ENCODE data around the gene LCP2. TPM values are rescaled to one million over a fixed set of nuclear protein-coding genes. Genes with fewer than 3 reads are reported as not detected.

The LCP2 gene
- total RNA-seq, 1 experiment from 2014 or later: not detected

DNA sequence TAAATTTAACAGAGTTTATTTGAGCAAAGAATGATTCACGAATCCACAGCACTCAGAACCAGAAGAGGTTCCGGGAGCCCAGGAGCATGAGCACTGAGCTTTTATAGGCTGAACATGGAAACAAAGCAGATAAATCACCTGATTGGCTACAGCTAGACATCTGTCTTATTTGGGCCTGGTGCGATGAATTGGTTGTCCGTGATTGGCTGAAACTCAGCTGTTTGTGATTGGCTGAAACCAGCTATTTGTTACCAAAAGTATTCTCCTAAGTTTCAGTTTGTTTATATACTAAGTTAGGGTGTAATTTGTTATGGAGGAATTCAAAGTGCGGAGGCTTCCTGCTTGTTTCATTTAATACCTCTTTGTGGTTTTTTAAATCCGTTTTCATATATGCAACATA lies 15.8 kb upstream of the LCP2 start:
- intact Hi-C loops (cut with micrococcal nuclease; ENCODE audit: unreplicated experiment): no loop called here
- BruUV-seq (replicated peaks): no TSS peak
- peaks cover 11% of the 10 kb centered on the region for H3K27me3 Mint-ChIP-seq (ENCODE audit: insufficient read depth, unreplicated experiment)
- Histone ChIP-seq H3K36me3 (ENCODE audit: control insufficient read depth, insufficient read depth, low read length) (no peaks in the 10 kb centered on the region), H3K4me3 (ENCODE audit: low read depth, low read length) (no peak overlapping the region), H3K27me3 (replicated peaks; ENCODE audit: control insufficient read depth, insufficient read depth, low read length) (no peaks in the 10 kb centered on the region), H3K4me1 (no peaks in the 10 kb centered on the region), H3K9me3 (no peaks in the 10 kb centered on the region)
- no peaks in the 10 kb centered on the region for H3K9me3 Mint-ChIP-seq (ENCODE audit: unreplicated experiment)
- TF ChIP-seq, protein P1, sequence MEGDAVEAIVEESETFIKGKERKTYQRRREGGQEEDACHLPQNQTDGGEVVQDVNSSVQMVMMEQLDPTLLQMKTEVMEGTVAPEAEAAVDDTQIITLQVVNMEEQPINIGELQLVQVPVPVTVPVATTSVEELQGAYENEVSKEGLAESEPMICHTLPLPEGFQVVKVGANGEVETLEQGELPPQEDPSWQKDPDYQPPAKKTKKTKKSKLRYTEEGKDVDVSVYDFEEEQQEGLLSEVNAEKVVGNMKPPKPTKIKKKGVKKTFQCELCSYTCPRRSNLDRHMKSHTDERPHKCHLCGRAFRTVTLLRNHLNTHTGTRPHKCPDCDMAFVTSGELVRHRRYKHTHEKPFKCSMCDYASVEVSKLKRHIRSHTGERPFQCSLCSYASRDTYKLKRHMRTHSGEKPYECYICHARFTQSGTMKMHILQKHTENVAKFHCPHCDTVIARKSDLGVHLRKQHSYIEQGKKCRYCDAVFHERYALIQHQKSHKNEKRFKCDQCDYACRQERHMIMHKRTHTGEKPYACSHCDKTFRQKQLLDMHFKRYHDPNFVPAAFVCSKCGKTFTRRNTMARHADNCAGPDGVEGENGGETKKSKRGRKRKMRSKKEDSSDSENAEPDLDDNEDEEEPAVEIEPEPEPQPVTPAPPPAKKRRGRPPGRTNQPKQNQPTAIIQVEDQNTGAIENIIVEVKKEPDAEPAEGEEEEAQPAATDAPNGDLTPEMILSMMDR (IDR thresholded peaks at IDR 0.05; ENCODE audit: insufficient read depth in 1 of 2, low read depth in 1 of 2, low read length in 1 of 2, severe bottlenecking in 1 of 2, unreplicated experiment in 1 of 2): no peak
- ChIA-PET POLR2A (no interaction called here), CTCF (no interaction called here)
- H3K4me3 Mint-ChIP-seq (ENCODE audit: unreplicated experiment): no peak overlapping the region
- no peaks in the 10 kb centered on the region for H3K4me1 Mint-ChIP-seq (ENCODE audit: low read depth, unreplicated experiment)
- no peak overlapping the region for H3K27ac Mint-ChIP-seq (ENCODE audit: unreplicated experiment)
- no peak for DNase-seq
- H3K36me3 Mint-ChIP-seq (ENCODE audit: insufficient read depth, unreplicated experiment): no peaks in the 10 kb centered on the region

DNA sequence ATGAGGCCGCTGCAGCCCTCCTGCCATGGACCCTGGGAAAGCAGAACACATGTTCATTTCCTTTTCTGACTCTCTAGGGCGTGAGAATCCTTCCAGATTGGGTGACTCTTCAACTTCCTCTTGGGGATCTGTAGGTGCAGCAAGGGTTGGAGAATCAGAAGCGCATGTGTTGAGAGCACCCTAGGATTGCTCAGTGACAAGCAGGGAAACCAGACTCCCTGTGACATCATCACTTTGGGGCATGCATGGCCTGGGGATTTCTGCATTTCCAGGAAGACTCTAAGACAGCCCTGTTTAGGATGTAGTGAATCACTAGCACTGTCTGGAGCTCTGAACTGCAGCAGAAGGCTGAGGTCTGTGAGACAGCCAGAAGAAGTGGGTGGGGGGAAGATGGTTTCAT lies 15.1 kb upstream of the LCP2 start:
- H3K9me3 ChIP-seq: no peaks in the 10 kb centered on the region
- H3K4me3 Mint-ChIP-seq (ENCODE audit: unreplicated experiment): no peak overlapping the region
- H3K27ac Mint-ChIP-seq (ENCODE audit: unreplicated experiment): no peak overlapping the region
- H3K4me1 ChIP-seq: no peaks in the 10 kb centered on the region
- no peaks in the 10 kb centered on the region for H3K9me3 Mint-ChIP-seq (ENCODE audit: unreplicated experiment)
- no peak for DNase-seq
- H3K4me3 ChIP-seq (ENCODE audit: low read depth, low read length): no peak overlapping the region
- CTCF ChIA-PET: no interaction called here
- H3K27me3 ChIP-seq (replicated peaks; ENCODE audit: control insufficient read depth, insufficient read depth, low read length): no peaks in the 10 kb centered on the region
- intact Hi-C loops (cut with micrococcal nuclease; ENCODE audit: unreplicated experiment): no loop called here
- no peaks in the 10 kb centered on the region for H3K36me3 Mint-ChIP-seq (ENCODE audit: insufficient read depth, unreplicated experiment)
- no peaks in the 10 kb centered on the region for H3K4me1 Mint-ChIP-seq (ENCODE audit: low read depth, unreplicated experiment)
- BruUV-seq (replicated peaks): no TSS peak
- H3K36me3 ChIP-seq (ENCODE audit: control insufficient read depth, insufficient read depth, low read length): no peaks in the 10 kb centered on the region
- POLR2A ChIA-PET: no interaction called here
- TF ChIP-seq, protein P1 (IDR thresholded peaks at IDR 0.05; ENCODE audit: insufficient read depth in 1 of 2, low read depth in 1 of 2, low read length in 1 of 2, severe bottlenecking in 1 of 2, unreplicated experiment in 1 of 2): no peak
- peaks cover 6% of the 10 kb centered on the region for H3K27me3 Mint-ChIP-seq (ENCODE audit: insufficient read depth, unreplicated experiment)

DNA sequence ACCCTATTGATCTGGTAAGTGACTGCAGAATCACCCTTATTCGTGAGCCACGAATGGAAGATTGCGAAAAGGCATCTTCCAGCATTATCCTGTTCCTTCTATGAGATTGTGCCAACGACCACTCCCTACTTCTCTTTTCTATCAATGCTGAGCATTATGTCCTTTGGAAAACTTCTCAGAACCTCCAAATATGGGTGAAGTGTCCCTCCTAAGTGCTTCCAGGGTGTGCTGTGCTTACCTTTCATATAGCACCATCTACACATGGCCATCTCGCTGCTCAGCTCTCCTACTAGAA lies 14.7 kb upstream of the LCP2 start:
- no peaks in the 10 kb centered on the region for H3K27me3 ChIP-seq (replicated peaks; ENCODE audit: control insufficient read depth, insufficient read depth, low read length)
- no peaks in the 10 kb centered on the region for H3K36me3 ChIP-seq (ENCODE audit: control insufficient read depth, insufficient read depth, low read length)
- H3K9me3 ChIP-seq: no peaks in the 10 kb centered on the region
- ChIA-PET CTCF (no interaction called here), POLR2A (no interaction called here)
- TF ChIP-seq, protein P1 (IDR thresholded peaks at IDR 0.05; ENCODE audit: insufficient read depth in 1 of 2, low read depth in 1 of 2, low read length in 1 of 2, severe bottlenecking in 1 of 2, unreplicated experiment in 1 of 2): no peak
- no peak overlapping the region for H3K27ac Mint-ChIP-seq (ENCODE audit: unreplicated experiment)
- H3K4me1 Mint-ChIP-seq (ENCODE audit: low read depth, unreplicated experiment): no peaks in the 10 kb centered on the region
- no peak overlapping the region for H3K4me3 ChIP-seq (ENCODE audit: low read depth, low read length)
- DNase-seq: no peak
- no peaks in the 10 kb centered on the region for H3K9me3 Mint-ChIP-seq (ENCODE audit: unreplicated experiment)
- BruUV-seq (replicated peaks): no TSS peak
- H3K36me3 Mint-ChIP-seq (ENCODE audit: insufficient read depth, unreplicated experiment): no peaks in the 10 kb centered on the region
- no peaks in the 10 kb centered on the region for H3K4me1 ChIP-seq
- intact Hi-C loops (cut with micrococcal nuclease; ENCODE audit: unreplicated experiment): no loop called here
- no peak overlapping the region for H3K4me3 Mint-ChIP-seq (ENCODE audit: unreplicated experiment)
- peaks cover 6% of the 10 kb centered on the region for H3K27me3 Mint-ChIP-seq (ENCODE audit: insufficient read depth, unreplicated experiment)
